Tibial nerve (tissue), 3 donors: Measurements from ENCODE around the gene DNAH10.

Experiments
- CTCF ChIP-seq, 5 experiments: fragments of 200-600 bp in 3 of 5; fragments of 450-650 bp in 2 of 5; sonication (generic) in 3 of 5; IDR thresholded peaks; one replicate each; pipeline ENCODE4 v1.5.1; 2016 to 2019; ENCODE audit warnings: antibody characterized with exemption in 5 of 5, mild to moderate bottlenecking in 3 of 5, moderate library complexity in 2 of 5
- POLR2A ChIP-seq, 2 donors: fragments of 450-650 bp; IDR thresholded peaks; one replicate each; pipeline ENCODE4 v1.6.1; 2017; ENCODE audit warnings: antibody characterized with exemption in 2 of 2, mild to moderate bottlenecking in 2 of 2, moderate library complexity in 2 of 2

GRCh38 chr12:123948401-123948795 is 186.3 kb downstream of the DNAH10 start:
- no peak for TF ChIP-seq POLR2A (IDR thresholded peaks at IDR 0.05)
- TF ChIP-seq CTCF (IDR thresholded peaks at IDR 0.05): no peak
